Activated gamma-delta T cell (primary cell): ENCODE results near the gene SRRD.

Experiments
- DNase-seq: peaks from one replicate; lab custom pipeline; 2025; lab: John Stamatoyannopoulos, UW

Gene SRRD

GRCh38 chr22:26453216-26453615 is 30.5 kb upstream of the SRRD start:
- DNase-seq = no peak

- DNase-seq = no peak
Measured at GRCh38 chr22:26453812-26454500, 29.7 kb upstream of the SRRD start.

GRCh38 chr22:26457661-26458272 is 25.9 kb upstream of the SRRD start:
- no peak for DNase-seq

GRCh38 chr22:26460202-26460601 is 23.5 kb upstream of the SRRD start:
- no peak for DNase-seq

- no peak for DNase-seq
Measured at GRCh38 chr22:26461188-26461810, 22.4 kb upstream of the SRRD start.

- DNase-seq = no peak
Measured at GRCh38 chr22:26462051-26462450, 21.6 kb upstream of the SRRD start.

- DNase-seq = no peak
Measured at GRCh38 chr22:26462641-26463040, 21.0 kb upstream of the SRRD start.

- no peak for DNase-seq
Measured at GRCh38 chr22:26463101-26463661, 20.5 kb upstream of the SRRD start.

GRCh38 chr22:26463688-26464087 is 20.0 kb upstream of the SRRD start:
- DNase-seq = no peak

GRCh38 chr22:26464312-26464711 is 19.4 kb upstream of the SRRD start:
- no peak for DNase-seq

- no peak for DNase-seq
Measured at GRCh38 chr22:26466196-26466595, 17.5 kb upstream of the SRRD start.

GRCh38 chr22:26470807-26471206 is 12.9 kb upstream of the SRRD start:
- DNase-seq = no peak

- no peak for DNase-seq
Measured at GRCh38 chr22:26471522-26471921, 12.2 kb upstream of the SRRD start.

- no peak for DNase-seq
Measured at GRCh38 chr22:26474682-26475081, 9.0 kb upstream of the SRRD start.

GRCh38 chr22:26476705-26477340 is 6.9 kb upstream of the SRRD start:
- no peak for DNase-seq

GRCh38 chr22:26477341-26477731 is 6.3 kb upstream of the SRRD start:
- DNase-seq = no peak

GRCh38 chr22:26479043-26479791 is 4.5 kb upstream of the SRRD start:
- no peak for DNase-seq

- no peak for DNase-seq
Measured at GRCh38 chr22:26479792-26480610, 3.7 kb upstream of the SRRD start.

- no peak for DNase-seq
Measured at GRCh38 chr22:26480611-26480932, 3.1 kb upstream of the SRRD start.

GRCh38 chr22:26481112-26481693 is 2.5 kb upstream of the SRRD start:
- no peak for DNase-seq

GRCh38 chr22:26481694-26482093 is 2.0 kb upstream of the SRRD start:
- DNase-seq = no peak
